NCI-H526 treated with DMSO at 0.1 percent for 48 hours (cell line): ENCODE results near the gene TFG.

ENCODE experiments used
- DNase-seq: peaks from one replicate; lab custom pipeline; 2025; lab: John Stamatoyannopoulos, UW

The TFG gene

DNA sequence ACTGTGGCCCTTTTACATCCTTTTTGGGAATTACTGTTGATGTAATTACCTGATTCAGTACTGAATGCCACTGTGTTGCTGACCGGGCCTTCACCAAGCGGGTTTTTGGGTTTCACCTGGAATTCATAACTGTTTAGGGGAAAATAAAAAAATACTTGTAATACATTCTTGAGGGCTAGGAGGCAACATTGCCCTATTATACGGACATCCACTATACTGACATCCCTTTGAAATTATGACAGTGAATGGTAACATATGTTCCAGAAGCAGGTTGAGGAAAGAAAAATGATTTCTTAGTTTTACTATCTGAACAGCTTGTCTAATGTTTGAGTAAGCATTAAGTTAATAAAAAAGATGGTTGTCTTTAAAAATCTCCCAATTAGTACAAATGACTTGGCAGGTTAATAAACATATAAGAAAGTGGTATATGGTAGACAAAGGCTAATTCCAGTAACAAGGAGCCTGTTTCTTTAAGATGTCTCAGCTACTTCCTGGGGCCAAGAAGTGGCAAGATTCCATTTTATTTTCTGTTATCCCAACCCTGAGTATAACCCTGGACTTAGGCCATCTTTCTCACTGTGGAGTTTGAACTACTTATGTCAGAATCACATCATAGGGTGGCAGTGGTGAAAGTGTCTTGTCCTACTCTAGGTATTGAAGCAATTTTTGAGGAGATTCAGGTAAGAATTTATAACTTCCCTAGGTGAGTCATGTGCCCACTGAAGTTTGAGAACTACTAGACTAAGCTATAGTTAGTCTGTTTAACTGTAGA lies 45.5 kb downstream of the TFG start:
- no peak for DNase-seq

- DNase-seq: no peak
These were observed 47.1 kb downstream of the TFG start for GRCh38 chr3:100756441-100756840.

DNA sequence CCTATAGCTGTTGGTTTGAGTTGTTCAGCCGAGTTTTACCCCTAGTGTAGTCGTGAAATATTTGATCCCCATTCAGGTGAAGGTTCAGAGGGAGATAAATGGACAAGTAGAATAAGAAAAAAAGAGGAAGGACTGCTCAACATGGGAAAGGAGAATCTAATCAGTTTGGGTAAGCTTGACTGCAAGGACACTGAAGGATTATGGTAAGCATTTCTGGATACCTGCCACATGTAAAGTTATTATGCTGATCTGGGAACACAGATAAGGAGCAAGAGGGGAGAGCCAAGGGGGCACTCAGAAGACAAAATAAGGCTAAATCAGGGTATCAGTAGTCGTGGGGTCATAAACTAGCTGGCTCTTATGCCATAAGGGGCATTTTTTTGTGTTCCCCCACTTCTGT lies 49.9 kb downstream of the TFG start:
- DNase-seq: no peak

GRCh38 chr3:100759950-100760349 lies 50.7 kb downstream of the TFG start:
- no peak for DNase-seq

DNA sequence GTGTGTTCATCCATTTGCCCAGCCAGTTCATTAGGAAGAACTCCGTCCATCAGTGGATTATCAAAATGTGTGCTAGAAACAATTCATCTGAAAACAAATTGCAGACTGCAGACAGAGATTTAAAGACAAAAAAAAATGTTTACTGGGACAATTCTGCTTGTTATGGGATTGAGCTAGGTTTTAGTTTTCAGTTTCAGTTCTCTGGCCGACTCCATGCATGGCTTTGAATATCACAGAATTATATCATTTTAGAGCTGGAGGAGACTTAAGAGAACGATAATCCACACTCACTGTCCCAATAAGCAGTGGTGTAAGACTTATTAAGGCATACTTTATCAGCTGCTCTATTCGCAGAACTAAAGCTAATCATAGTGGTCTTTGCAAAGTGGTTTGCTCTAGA lies 51.1 kb downstream of the TFG start:
- DNase-seq: no peak

GRCh38 chr3:100761211-100761942 lies 52.1 kb downstream of the TFG start:
- no peak for DNase-seq

DNA sequence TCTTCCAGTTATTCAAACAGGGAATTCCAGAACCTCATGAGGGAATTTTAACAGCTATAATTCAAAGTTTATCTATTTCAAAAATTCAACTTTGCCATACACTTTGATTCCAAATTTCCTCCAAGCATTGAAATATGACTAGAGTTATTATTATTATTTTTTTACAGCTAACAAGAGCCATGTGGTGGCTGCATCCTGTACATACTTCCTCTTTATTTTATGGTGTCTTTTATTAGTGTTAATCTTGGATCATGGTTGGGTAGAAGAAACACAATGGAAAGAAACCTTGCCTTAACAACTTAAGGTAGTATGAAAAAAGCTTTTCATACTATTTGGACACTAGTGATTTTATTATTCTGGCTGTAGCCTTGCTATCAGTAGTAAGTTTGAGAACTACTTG lies 52.7 kb downstream of the TFG start:
- DNase-seq: no peak

- DNase-seq: no peak
These were observed 56.2 kb downstream of the TFG start for GRCh38 chr3:100765437-100765975.

DNA sequence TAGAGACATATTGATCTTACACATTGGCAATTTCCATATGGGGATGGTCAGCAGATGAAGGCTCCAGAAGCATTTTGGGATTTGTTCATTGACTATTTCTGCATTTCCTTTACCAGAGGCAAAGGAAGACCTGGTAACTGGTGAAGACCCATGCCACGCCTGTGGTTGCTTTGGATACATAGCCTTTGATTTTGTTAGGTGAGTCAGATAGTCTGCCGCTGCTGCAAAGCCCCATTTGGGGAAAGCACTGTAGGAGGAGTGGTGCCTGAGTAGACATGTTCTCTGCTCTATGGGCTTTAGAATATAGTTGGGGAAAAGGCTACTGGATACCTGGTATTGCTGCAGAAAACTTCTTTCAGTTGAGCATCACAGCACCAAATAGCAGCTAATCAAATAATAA lies 56.8 kb downstream of the TFG start:
- DNase-seq: no peak

- DNase-seq: no peak
These were observed 60.4 kb downstream of the TFG start for GRCh38 chr3:100769693-100770092.

GRCh38 chr3:100775226-100775625 lies 65.9 kb downstream of the TFG start:
- DNase-seq: no peak

DNA sequence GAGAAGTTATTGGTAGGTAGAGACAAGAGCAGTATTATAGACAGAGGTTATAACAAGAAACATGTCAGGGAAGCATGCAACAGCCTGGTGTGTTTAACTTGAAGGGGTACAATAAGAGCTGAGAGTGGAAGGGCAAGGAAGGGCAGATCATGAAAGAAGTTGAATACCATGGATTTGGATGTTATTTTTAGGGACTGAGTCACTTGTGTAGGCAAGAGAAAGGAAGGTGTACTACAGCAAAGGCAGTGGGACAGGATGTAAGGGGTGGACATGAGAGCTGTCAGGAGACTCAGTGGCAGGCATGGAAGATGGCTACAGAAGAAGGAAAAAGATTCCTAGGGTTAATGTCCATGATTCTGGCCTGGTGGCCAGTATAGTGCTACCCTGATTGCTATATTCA lies 66.4 kb downstream of the TFG start:
- no peak for DNase-seq

DNA sequence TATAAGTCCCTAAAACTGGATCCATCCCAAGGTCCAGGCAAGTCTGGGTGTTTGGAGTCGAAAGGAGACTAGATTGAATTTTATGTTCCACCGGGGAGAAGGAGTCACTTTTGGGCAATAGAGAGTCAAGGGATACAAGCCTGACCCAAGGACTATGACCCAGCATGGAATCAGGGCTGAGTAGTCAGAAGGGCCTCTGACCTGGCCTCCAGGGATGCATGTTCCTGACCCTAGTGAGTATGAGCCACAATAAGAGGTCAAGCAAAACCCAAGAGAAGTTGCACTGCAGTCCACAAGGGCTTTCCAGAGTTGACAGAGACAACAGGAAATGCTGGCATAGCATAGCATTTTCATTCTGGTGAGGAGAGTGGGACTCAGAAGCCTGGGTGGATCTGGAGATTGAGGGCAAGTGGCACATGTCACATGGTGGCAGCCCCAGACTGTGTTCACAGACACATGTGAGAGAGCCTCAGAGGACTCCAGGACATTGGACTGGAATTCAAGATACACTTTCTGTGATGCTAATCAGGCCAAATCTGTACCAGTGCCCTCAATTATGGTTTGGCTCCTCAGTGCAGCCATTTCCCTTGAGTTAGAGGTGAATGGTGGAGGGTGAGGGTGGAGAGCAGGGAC lies 66.9 kb downstream of the TFG start:
- no peak for DNase-seq

DNA sequence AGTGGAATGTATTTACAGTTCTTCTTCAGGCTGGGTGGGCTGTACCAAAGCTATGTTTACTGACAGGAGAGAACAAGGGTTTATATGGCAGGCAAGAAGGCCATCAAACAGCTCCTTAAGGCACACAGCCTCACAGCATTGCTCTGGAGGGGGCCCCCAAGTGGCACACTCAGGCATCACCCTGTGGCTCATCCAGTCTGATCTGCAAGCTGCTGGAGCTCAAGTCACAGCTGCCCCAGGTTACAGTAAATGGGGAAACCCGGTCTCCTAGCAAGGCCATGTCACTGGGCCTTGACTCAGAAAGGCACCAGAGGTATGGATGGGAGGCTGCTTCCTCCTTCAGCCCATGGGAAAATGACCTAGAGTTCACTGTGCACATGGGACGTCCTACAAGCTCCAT lies 67.5 kb downstream of the TFG start:
- no peak for DNase-seq

GRCh38 chr3:100777271-100777670 lies 68.0 kb downstream of the TFG start:
- no peak for DNase-seq

GRCh38 chr3:100779480-100779879 lies 70.2 kb downstream of the TFG start:
- no peak for DNase-seq

GRCh38 chr3:100780071-100780622 lies 70.9 kb downstream of the TFG start:
- DNase-seq: no peak

- DNase-seq: no peak
These were observed 72.0 kb downstream of the TFG start for GRCh38 chr3:100781301-100781700.

- no peak for DNase-seq
These were observed 73.1 kb downstream of the TFG start for GRCh38 chr3:100782348-100782747.

- DNase-seq: no peak
These were observed 73.6 kb downstream of the TFG start for GRCh38 chr3:100782906-100783305.

DNA sequence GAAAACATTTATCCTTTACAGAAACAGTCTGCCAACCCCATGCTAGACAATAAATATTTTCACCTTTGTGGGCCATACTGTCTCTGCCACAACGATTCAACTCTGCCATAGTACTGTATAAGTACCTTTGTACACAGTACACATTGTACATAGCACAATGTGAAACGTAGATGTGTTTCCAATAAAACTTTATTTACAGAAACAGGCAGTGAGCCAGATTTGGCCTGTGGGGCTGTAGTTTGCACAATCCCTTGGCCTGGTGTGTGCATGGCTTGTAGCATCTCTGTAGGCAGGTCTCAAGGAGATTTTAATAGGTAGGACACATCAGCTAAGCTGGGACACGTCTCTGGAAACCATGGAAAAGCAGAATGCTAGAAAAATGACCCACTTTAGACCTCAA lies 74.3 kb downstream of the TFG start:
- no peak for DNase-seq

GRCh38 chr3:100789579-100789978 lies 80.3 kb downstream of the TFG start:
- DNase-seq: no peak

DNA sequence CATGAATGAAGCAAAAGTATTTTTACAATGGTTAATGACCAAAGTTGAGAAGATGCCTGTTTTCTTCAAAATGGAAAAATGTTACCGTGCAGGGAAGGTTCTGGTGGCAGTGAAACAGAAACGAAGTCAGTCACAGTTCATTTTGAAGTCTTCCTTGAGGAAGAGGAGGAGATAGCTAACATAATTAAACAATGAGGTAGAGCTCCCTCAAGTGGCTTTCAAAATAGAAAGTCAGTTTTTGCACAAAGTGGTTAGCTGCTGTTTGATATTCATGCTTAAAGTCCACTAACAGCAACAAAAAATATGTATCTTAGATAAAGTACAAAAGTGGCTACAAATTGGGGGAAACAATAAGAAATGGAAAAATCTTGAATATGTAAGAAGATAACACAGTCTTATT lies 87.3 kb downstream of the TFG start:
- no peak for DNase-seq
